Measurements from ENCODE around the gene STXBP5L. TPM values are rescaled to one million over a fixed set of nuclear protein-coding genes. Genes with fewer than 3 reads are reported as not detected.

The STXBP5L gene
- total and polyA plus RNA-seq, 2 of the 4 experiments (the other 2 are of a cell fraction) = not detected

DNA sequence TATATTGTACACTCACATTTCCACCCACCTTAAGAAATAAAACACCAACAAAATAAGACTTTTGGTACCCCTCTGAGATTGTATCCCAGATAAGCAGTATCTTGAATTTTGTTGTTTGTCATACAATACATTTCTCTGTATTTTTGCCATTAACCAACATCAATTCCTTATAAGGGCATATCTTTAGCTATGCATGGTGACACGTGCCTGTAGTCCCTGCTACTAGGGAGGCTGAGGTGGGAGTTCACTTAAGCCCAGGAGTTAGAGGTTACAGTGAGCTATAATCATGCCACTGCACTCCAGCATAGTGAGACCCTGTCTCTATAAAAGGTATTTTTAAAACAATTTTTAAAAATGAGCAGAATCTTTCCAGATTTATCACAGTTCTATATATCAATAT, 32.5 kb upstream of the STXBP5L start:
- H2BK15ac ChIP-seq (ENCODE audit: low read depth, low read length) = no peak overlapping the region

More for the DNA sequence above, 32.5 kb upstream of the STXBP5L start:
- Histone ChIP-seq H4K8ac (ENCODE audit: low read depth in 2 of 2, low read length in 2 of 2) (no peak overlapping the region), H3K4me2 (ENCODE audit: low read depth, low read length) (no peak overlapping the region), H2BK20ac (ENCODE audit: low read depth, low read length) (no peak overlapping the region), H2AFZ (replicated peaks; ENCODE audit: low read length, poor library complexity) (no peak overlapping the region), H3K56ac (ENCODE audit: extremely low read depth, insufficient read depth, low read length) (no peak overlapping the region), H3K79me1 (ENCODE audit: low read depth in 1 of 2, low read length in 2 of 2) (no peaks in the 10 kb centered on the region), H3K4me3 (ENCODE audit: insufficient read depth, low read depth, low read length) (no peak overlapping the region), H3K9me3 (ENCODE audit: control insufficient read depth, insufficient read depth, low read length) (no peaks in the 10 kb centered on the region), H4K20me1 (ENCODE audit: insufficient read depth, low read length) (no peaks in the 10 kb centered on the region), H2AK9ac (replicated peaks; ENCODE audit: low read depth, low read length, poor library complexity) (no peak overlapping the region), H2BK5ac (ENCODE audit: low read depth, low read length, poor library complexity, severe bottlenecking) (no peak overlapping the region), H2AK5ac (ENCODE audit: low read depth, low read length) (no peak overlapping the region), H3K9ac (ENCODE audit: low read depth, low read length) (no peak overlapping the region), H4K91ac (ENCODE audit: insufficient read depth, low read depth, low read length) (no peak overlapping the region), H2BK120ac (ENCODE audit: low read depth, low read length) (no peak overlapping the region), H3K18ac (ENCODE audit: low read depth, low read length) (no peak overlapping the region), H4K5ac (ENCODE audit: low read depth, low read length) (no peak overlapping the region), H3K36me3 (ENCODE audit: control insufficient read depth, insufficient read depth, low read length) (no peaks in the 10 kb centered on the region), H3K4ac (ENCODE audit: low read depth, low read length) (no peak overlapping the region), H3K9me1 (ENCODE audit: insufficient read depth, low read length) (no peaks in the 10 kb centered on the region), H3K14ac (replicated peaks; ENCODE audit: low read depth, low read length) (no peak overlapping the region), H3K27ac (ENCODE audit: insufficient read depth, low read length) (no peak overlapping the region), H3K23ac (ENCODE audit: low read depth, low read length) (no peak overlapping the region), H3K27me3 (ENCODE audit: control insufficient read depth, insufficient read depth, low read length) (no peaks in the 10 kb centered on the region), H3K4me1 (ENCODE audit: control insufficient read depth, insufficient read depth, low read length) (no peaks in the 10 kb centered on the region)
- in situ Hi-C loops (cut with MboI; ENCODE audit: low sequenced_read_pairs) = no loop called here
- intact Hi-C loops (cut with micrococcal nuclease) = no loop called here
- TF ChIP-seq SMC3 (IDR thresholded peaks at IDR 0.05; ENCODE audit: low read depth, low read length) (no peak), POLR2A (IDR thresholded peaks at IDR 0.05; ENCODE audit: low read depth, low read length) (no peak), BHLHE40 (IDR thresholded peaks at IDR 0.05; ENCODE audit: low read depth, low read length) (no peak), MXI1 (IDR thresholded peaks at IDR 0.05; ENCODE audit: borderline replicate concordance, low read depth, low read length) (no peak), RCOR1 (IDR thresholded peaks at IDR 0.05; ENCODE audit: insufficient replicate concordance, low read length) (no peak), MAZ (IDR thresholded peaks at IDR 0.05; ENCODE audit: borderline replicate concordance, low read depth, low read length) (no peak), RAD21 (IDR thresholded peaks at IDR 0.05; ENCODE audit: low read length) (no peak), RFX5 (IDR thresholded peaks at IDR 0.05; ENCODE audit: low read depth, low read length) (no peak), CEBPB (IDR thresholded peaks at IDR 0.05; ENCODE audit: low read depth, low read length) (no peak), CHD1 (IDR thresholded peaks at IDR 0.05; ENCODE audit: low read depth, low read length) (no peak)
- TF ChIP-seq, protein P1, sequence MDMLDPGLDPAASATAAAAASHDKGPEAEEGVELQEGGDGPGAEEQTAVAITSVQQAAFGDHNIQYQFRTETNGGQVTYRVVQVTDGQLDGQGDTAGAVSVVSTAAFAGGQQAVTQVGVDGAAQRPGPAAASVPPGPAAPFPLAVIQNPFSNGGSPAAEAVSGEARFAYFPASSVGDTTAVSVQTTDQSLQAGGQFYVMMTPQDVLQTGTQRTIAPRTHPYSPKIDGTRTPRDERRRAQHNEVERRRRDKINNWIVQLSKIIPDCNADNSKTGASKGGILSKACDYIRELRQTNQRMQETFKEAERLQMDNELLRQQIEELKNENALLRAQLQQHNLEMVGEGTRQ (IDR thresholded peaks at IDR 0.05; ENCODE audit: low read depth, low read length) = no peak
- TF ChIP-seq, protein P2, sequence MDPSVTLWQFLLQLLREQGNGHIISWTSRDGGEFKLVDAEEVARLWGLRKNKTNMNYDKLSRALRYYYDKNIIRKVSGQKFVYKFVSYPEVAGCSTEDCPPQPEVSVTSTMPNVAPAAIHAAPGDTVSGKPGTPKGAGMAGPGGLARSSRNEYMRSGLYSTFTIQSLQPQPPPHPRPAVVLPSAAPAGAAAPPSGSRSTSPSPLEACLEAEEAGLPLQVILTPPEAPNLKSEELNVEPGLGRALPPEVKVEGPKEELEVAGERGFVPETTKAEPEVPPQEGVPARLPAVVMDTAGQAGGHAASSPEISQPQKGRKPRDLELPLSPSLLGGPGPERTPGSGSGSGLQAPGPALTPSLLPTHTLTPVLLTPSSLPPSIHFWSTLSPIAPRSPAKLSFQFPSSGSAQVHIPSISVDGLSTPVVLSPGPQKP (IDR thresholded peaks at IDR 0.05; ENCODE audit: borderline replicate concordance, low read depth, low read length) = no peak
- DNase-seq (no peak), ATAC-seq (ENCODE audit: low read depth) (no peak)
- CTCF ChIA-PET = no interaction called here
- WGBS, 2 experiments (ENCODE audit: extremely low coverage in 2 of 2, insufficient read length in 1 of 2) = no CpG with 5 or more reads among the region's 1 CpG
- dilution Hi-C loops (cut with HindIII; ENCODE audit: low sequenced_read_pairs, unreplicated experiment) = no loop called here
- BruUV-seq (replicated peaks) = no TSS peak
- POLR2A ChIA-PET (ENCODE audit: unreplicated experiment) = no interaction called here
